DND-41 (cell line): Measurements from ENCODE around the gene ADIPOQ.

Experiments used
- ATAC-seq: fragments of 200-7000 bp; cut with Tn5 transposase; 3 replicates; pipeline ENCODE4 v1.9.1; 2021; ENCODE audit warnings: low read depth; ENCODE audit not compliant: insufficient read depth
- DNase-seq: peaks from one replicate; pipeline ENCODE4 v3.0.0-alpha.2; 2020
- H2AFZ ChIP-seq: 2 replicates; pipeline ENCODE4 v1.6.0; 2012; ENCODE audit warnings: low read depth, low read length
- H3K27ac ChIP-seq: 2 replicates; pipeline ENCODE4 v1.5.1; 2012; ENCODE audit warnings: low read length, inconsistent platforms
- H3K27me3 ChIP-seq: fragments of 200-600 bp; sonication (generic); 2 replicates; pipeline ENCODE4 v1.6.0; 2012; ENCODE audit warnings: low read length, mild to moderate bottlenecking, inconsistent platforms; ENCODE audit not compliant: insufficient read depth, poor library complexity
- H3K36me3 ChIP-seq: 2 replicates; pipeline ENCODE4 v1.5.1; 2012; ENCODE audit warnings: low read length, inconsistent platforms; ENCODE audit not compliant: insufficient read depth
- H3K4me1 ChIP-seq: 2 replicates; pipeline ENCODE4 v1.5.1; 2012; ENCODE audit warnings: mild to moderate bottlenecking, low read length; ENCODE audit not compliant: insufficient read depth
- H3K4me2 ChIP-seq: 2 replicates; pipeline ENCODE4 v1.6.0; 2012; ENCODE audit warnings: mild to moderate bottlenecking, moderate library complexity, low read length, inconsistent platforms; ENCODE audit not compliant: insufficient read depth
- H3K4me3 ChIP-seq, 2 experiments: fragments of 200-600 bp in 1 of 2; shearing (Covaris generic) in 1 of 2; 2 replicates each; pipeline ENCODE4 v1.5.1; 2012 to 2016; ENCODE audit warnings: inconsistent platforms in 2 of 2, low read length in 2 of 2, mild to moderate bottlenecking in 2 of 2, low read depth in 1 of 2, moderate library complexity in 1 of 2
- H3K79me2 ChIP-seq: 2 replicates; pipeline ENCODE4 v1.6.0; 2012; ENCODE audit warnings: low read length, inconsistent platforms; ENCODE audit not compliant: insufficient read depth
- H3K9ac ChIP-seq: 2 replicates; pipeline ENCODE4 v1.6.0; 2012; ENCODE audit warnings: low read depth, mild to moderate bottlenecking, inconsistent platforms, low read length, moderate library complexity
- H3K9me3 ChIP-seq: 2 replicates; pipeline ENCODE4 v1.5.1; 2012; ENCODE audit warnings: low read length, moderate library complexity, mild to moderate bottlenecking, inconsistent platforms; ENCODE audit not compliant: insufficient read depth, severe bottlenecking
- H4K20me1 ChIP-seq: 2 replicates; pipeline ENCODE4 v1.6.0; 2012; ENCODE audit warnings: low read length; ENCODE audit not compliant: insufficient read depth
- EZH2 ChIP-seq: IDR thresholded peaks from 3 replicates; pipeline ENCODE4 v1.6.1; 2012; ENCODE audit warnings: borderline replicate concordance, low read depth, mild to moderate bottlenecking, moderate library complexity, low read length, inconsistent platforms; ENCODE audit not compliant: severe bottlenecking
- TF ChIP-seq, protein P1 (sequence below): IDR thresholded peaks from 2 replicates; pipeline ENCODE4 v1.5.1; 2012; ENCODE audit warnings: borderline replicate concordance, low read length, moderate library complexity, mild to moderate bottlenecking; ENCODE audit not compliant: poor library complexity, severe bottlenecking; ENCODE audit errors: extremely low read depth

Gene ADIPOQ

GRCh38 chr3:186828340-186828739, 14.2 kb upstream of the ADIPOQ start:
- H3K27ac ChIP-seq: no peak overlapping the region
- H3K4me1 ChIP-seq: peaks cover 16% of the 10 kb centered on the region
- H3K79me2 ChIP-seq: no peaks in the 10 kb centered on the region
- no peak for TF ChIP-seq EZH2
- TF ChIP-seq, protein P1, sequence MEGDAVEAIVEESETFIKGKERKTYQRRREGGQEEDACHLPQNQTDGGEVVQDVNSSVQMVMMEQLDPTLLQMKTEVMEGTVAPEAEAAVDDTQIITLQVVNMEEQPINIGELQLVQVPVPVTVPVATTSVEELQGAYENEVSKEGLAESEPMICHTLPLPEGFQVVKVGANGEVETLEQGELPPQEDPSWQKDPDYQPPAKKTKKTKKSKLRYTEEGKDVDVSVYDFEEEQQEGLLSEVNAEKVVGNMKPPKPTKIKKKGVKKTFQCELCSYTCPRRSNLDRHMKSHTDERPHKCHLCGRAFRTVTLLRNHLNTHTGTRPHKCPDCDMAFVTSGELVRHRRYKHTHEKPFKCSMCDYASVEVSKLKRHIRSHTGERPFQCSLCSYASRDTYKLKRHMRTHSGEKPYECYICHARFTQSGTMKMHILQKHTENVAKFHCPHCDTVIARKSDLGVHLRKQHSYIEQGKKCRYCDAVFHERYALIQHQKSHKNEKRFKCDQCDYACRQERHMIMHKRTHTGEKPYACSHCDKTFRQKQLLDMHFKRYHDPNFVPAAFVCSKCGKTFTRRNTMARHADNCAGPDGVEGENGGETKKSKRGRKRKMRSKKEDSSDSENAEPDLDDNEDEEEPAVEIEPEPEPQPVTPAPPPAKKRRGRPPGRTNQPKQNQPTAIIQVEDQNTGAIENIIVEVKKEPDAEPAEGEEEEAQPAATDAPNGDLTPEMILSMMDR: no peak
- no peak overlapping the region for H3K4me3 ChIP-seq
- H3K4me2 ChIP-seq: no peak overlapping the region
- no peak overlapping the region for H3K9ac ChIP-seq
- no peaks in the 10 kb centered on the region for H3K36me3 ChIP-seq
- H3K27me3 ChIP-seq: peaks cover 46% of the 10 kb centered on the region
- DNase-seq (no peak), ATAC-seq (no peak)
- H2AFZ ChIP-seq: no peak overlapping the region
- no peaks in the 10 kb centered on the region; the same call in 1 of the 2 replicates for H4K20me1 ChIP-seq
- no peaks in the 10 kb centered on the region for H3K9me3 ChIP-seq

DNA sequence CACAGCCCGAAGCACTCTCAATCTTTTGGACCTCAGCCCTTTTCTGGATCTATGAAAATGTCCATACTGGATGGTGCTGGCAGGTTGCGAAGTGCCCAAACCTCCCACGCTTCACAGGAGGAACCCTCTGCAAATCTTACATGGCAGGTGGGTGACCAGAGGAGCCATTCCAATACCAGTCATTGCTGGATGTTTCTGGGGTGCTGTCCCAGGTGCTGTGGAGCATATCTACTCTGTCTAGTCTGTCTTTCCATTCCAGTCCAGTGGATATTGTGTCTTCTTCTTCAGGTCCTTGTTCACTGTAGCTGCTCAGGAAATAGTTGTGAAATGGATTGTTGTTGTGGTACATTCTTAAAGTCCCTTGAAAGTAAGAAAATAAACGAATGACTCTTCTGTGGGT, 10.7 kb upstream of the ADIPOQ start:
- H3K36me3 ChIP-seq: no peaks in the 10 kb centered on the region
- H3K9ac ChIP-seq: no peak overlapping the region
- no peak for ATAC-seq
- H3K27me3 ChIP-seq: peaks cover 28% of the 10 kb centered on the region
- peaks cover 9% of the 10 kb centered on the region for H3K4me1 ChIP-seq
- no peak overlapping the region for H3K27ac ChIP-seq
- DNase-seq: no peak
- H3K4me3 ChIP-seq: no peak overlapping the region
- TF ChIP-seq, protein P1: no peak
- TF ChIP-seq EZH2: no peak
- no peaks in the 10 kb centered on the region for H3K79me2 ChIP-seq
- no peak overlapping the region for H3K4me2 ChIP-seq
- no peaks in the 10 kb centered on the region for H4K20me1 ChIP-seq
- H2AFZ ChIP-seq: no peak overlapping the region
- H3K9me3 ChIP-seq: no peaks in the 10 kb centered on the region

DNA sequence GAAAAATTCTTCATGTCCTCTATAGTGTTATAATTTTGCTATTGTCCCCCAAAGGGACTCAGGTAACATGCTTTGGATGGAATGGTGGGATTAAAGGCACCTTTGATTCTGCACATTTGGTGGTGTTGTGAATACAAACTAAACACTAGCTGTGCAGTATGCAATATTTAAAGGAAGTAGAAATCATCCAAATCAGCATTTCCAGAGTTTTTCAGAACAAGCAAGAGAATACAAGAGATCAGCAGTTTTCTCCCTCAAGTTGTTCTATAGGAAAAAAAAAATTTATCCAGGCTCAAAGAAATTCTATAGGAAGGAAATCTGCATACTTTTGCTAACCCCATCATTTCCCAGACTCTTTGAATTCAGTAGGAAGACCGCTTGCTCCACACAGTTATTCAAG, 10.2 kb upstream of the ADIPOQ start:
- no peaks in the 10 kb centered on the region for H3K79me2 ChIP-seq
- H3K4me2 ChIP-seq: no peak overlapping the region
- DNase-seq (no peak), ATAC-seq (no peak)
- no peak overlapping the region for H3K4me3 ChIP-seq
- H3K9ac ChIP-seq: no peak overlapping the region
- peaks cover 5% of the 10 kb centered on the region for H3K4me1 ChIP-seq
- no peak for TF ChIP-seq EZH2
- TF ChIP-seq, protein P1: no peak
- H2AFZ ChIP-seq: no peak overlapping the region
- no peak overlapping the region for H3K27ac ChIP-seq
- no peaks in the 10 kb centered on the region for H3K9me3 ChIP-seq
- peaks cover 28% of the 10 kb centered on the region for H3K27me3 ChIP-seq
- H4K20me1 ChIP-seq: no peaks in the 10 kb centered on the region
- no peaks in the 10 kb centered on the region for H3K36me3 ChIP-seq

- H3K79me2 ChIP-seq: no peaks in the 10 kb centered on the region
- no peaks in the 10 kb centered on the region for H3K4me1 ChIP-seq
- no peak overlapping the region for H3K9ac ChIP-seq
- H3K36me3 ChIP-seq: no peaks in the 10 kb centered on the region
- no peak overlapping the region for H3K27ac ChIP-seq
- DNase-seq (no peak), ATAC-seq (no peak)
- no peak overlapping the region for H3K4me2 ChIP-seq
- no peak overlapping the region for H3K4me3 ChIP-seq
- TF ChIP-seq, protein P1: no peak
- no peak for TF ChIP-seq EZH2
- H2AFZ ChIP-seq: no peak overlapping the region
- H3K27me3 ChIP-seq: peaks cover 15% of the 10 kb centered on the region
- no peaks in the 10 kb centered on the region for H4K20me1 ChIP-seq
- H3K9me3 ChIP-seq: no peaks in the 10 kb centered on the region
These were observed 2.5 kb upstream of the ADIPOQ start for GRCh38 chr3:186839874-186840641.
